ENCODE measurements around the gene RAP1GDS1.

RAP1GDS1 gene, protein sequence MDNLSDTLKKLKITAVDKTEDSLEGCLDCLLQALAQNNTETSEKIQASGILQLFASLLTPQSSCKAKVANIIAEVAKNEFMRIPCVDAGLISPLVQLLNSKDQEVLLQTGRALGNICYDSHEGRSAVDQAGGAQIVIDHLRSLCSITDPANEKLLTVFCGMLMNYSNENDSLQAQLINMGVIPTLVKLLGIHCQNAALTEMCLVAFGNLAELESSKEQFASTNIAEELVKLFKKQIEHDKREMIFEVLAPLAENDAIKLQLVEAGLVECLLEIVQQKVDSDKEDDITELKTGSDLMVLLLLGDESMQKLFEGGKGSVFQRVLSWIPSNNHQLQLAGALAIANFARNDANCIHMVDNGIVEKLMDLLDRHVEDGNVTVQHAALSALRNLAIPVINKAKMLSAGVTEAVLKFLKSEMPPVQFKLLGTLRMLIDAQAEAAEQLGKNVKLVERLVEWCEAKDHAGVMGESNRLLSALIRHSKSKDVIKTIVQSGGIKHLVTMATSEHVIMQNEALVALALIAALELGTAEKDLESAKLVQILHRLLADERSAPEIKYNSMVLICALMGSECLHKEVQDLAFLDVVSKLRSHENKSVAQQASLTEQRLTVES

GRCh38 chr4:98260579-98261404 lies at the start of gene RAP1GDS1:
TSS of gene RAP1GDS1 (plus strand) at chr4:98261384. CDS start at chr4:98261566, 182 bp downstream.
- no peaks in the 10 kb centered on the region for H3K9me3 Mint-ChIP-seq
- peaks cover 31 to 52% of the 10 kb centered on the region in 2 donors for H3K4me1 Mint-ChIP-seq
- H3K27ac Mint-ChIP-seq = peak within 1 kb of the TSS; percentile 98
- ATAC-seq (replicated peaks) = peak; percentile 88 to 92
- peak within 1 kb of the TSS; percentile 99 to 100 for H3K4me3 Mint-ChIP-seq
- peak; percentile 93 for DNase-seq
- H3K27me3 Mint-ChIP-seq = no peaks in the 10 kb centered on the region
- H3K36me3 Mint-ChIP-seq = peaks cover 10 to 17% of the 10 kb centered on the region in 2 donors

DNA sequence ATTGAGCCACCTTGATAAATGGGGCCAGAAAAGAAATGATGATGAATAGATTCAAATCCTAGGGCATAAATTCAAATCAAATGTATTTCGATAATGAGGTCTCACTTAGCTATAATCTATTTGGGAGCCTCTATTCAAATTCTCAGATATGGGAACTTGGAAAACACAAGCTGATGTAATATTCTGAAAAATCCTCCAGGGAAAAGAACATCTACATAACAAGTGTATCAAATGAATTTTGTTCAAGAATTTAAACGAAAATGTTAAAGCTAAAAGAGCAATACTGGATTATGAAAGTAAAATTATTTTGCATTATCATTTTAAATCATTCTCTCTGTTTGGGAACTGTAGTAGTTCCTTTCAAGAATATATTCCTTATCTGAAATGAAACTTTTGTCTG lies 38.9 kb upstream of the RAP1GDS1 start:
- H3K27me3 Mint-ChIP-seq = no peaks in the 10 kb centered on the region
- H3K36me3 Mint-ChIP-seq = no peaks in the 10 kb centered on the region
- no peak overlapping the region for H3K27ac Mint-ChIP-seq
- no peak for ATAC-seq (replicated peaks)
- no peaks in the 10 kb centered on the region for H3K4me1 Mint-ChIP-seq
- H3K4me3 Mint-ChIP-seq = no peak overlapping the region
- H3K9me3 Mint-ChIP-seq = no peaks in the 10 kb centered on the region
- DNase-seq = no peak

- H3K27me3 Mint-ChIP-seq = no peaks in the 10 kb centered on the region
- ATAC-seq (replicated peaks) = no peak
- H3K36me3 Mint-ChIP-seq = no peaks in the 10 kb centered on the region
- no peak for DNase-seq
- no peak overlapping the region for H3K27ac Mint-ChIP-seq
- no peaks in the 10 kb centered on the region for H3K4me1 Mint-ChIP-seq
- no peaks in the 10 kb centered on the region for H3K9me3 Mint-ChIP-seq
- no peak overlapping the region for H3K4me3 Mint-ChIP-seq
Measured at GRCh38 chr4:98226396-98226795, 34.8 kb upstream of the RAP1GDS1 start.

GRCh38 chr4:98230961-98231360 lies 30.2 kb upstream of the RAP1GDS1 start:
- Mint-ChIP-seq H3K4me1 (no peaks in the 10 kb centered on the region), H3K9me3 (no peaks in the 10 kb centered on the region), H3K4me3 (no peak overlapping the region), H3K36me3 (no peaks in the 10 kb centered on the region), H3K27ac (no peak overlapping the region), H3K27me3 (no peaks in the 10 kb centered on the region)
- DNase-seq (no peak), ATAC-seq (replicated peaks) (no peak)

DNA sequence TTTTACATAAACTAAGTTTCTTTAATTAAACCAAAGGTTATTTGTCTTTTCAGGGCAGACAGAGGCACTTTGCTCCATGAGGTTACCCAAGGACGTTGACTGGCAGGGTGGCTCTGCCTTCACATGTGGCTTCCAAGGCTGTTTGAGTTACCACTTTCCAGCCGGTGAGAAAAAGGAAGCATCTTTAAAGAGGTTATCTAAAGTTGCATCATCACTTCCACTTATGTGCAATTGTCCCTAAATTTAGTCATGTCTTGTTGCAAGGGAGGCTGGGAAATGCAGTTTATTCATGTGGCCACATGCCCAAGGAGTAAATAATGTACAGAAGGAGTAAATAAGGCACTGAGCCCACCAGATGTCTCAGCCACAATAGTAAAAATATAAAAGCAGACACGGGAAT lies 29.0 kb upstream of the RAP1GDS1 start:
- H3K27me3 Mint-ChIP-seq = no peaks in the 10 kb centered on the region
- H3K9me3 Mint-ChIP-seq = no peaks in the 10 kb centered on the region
- no peaks in the 10 kb centered on the region for H3K36me3 Mint-ChIP-seq
- ATAC-seq (replicated peaks) (peak; percentile 44 to 62), DNase-seq (no peak)
- H3K27ac Mint-ChIP-seq = no peak overlapping the region
- no peaks in the 10 kb centered on the region for H3K4me1 Mint-ChIP-seq
- no peak overlapping the region for H3K4me3 Mint-ChIP-seq

DNA sequence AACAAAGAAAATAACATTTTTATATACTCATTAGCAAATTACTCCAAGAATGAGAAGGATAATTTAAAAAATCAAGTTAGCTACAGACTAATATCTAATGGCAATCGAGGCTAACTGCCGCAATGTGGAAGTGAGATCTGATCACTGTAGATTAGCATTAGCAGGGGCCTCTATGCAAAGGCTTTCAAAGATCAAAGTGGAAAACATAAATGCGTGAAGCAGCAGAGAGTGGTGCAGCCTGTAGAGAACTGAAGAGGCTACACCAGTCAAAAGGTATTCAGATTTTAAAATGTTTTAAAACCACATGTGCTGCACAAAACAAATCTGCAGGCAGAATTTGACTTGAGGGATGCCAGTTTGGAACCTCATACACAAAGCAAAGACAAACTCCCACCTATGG lies 24.0 kb upstream of the RAP1GDS1 start:
- DNase-seq (no peak), ATAC-seq (replicated peaks) (no peak)
- H3K27ac Mint-ChIP-seq = no peak overlapping the region

DNA sequence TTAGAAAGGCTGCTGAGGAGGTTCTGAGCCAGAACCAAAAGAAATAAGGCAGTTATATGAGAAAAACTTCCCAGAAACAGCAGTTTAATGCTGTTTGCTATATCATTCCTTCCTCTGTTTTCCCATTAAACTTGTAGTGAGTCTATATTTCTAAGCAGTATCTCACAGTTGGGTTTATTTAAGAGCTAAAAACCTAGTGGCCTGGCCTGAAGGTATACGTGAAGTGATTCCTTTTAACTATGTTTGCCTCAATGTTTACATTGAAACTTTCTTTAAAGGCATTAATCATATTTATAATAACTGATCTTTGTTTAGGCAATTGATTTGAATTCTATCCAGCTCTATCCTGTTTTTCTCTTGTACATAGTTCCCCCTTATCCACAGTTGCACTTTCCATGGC lies 19.1 kb upstream of the RAP1GDS1 start:
- H3K9me3 Mint-ChIP-seq = peaks cover 0 to 1% of the 10 kb centered on the region in 2 donors
- H3K36me3 Mint-ChIP-seq = no peaks in the 10 kb centered on the region
- H3K27me3 Mint-ChIP-seq = peaks cover 0 to 8% of the 10 kb centered on the region in 2 donors
- no peak overlapping the region for H3K4me3 Mint-ChIP-seq
- ATAC-seq (replicated peaks) = no peak
- DNase-seq = no peak
- H3K4me1 Mint-ChIP-seq = no peaks in the 10 kb centered on the region
- H3K27ac Mint-ChIP-seq = no peak overlapping the region

More for the DNA sequence above, 24.0 kb upstream of the RAP1GDS1 start:
- Mint-ChIP-seq H3K4me3 (no peak overlapping the region), H3K27me3 (no peaks in the 10 kb centered on the region), H3K4me1 (no peaks in the 10 kb centered on the region), H3K9me3 (peaks cover 0 to 1% of the 10 kb centered on the region in 2 donors), H3K36me3 (no peaks in the 10 kb centered on the region)

- H3K27me3 Mint-ChIP-seq = peaks cover 0 to 8% of the 10 kb centered on the region in 2 donors
Measured at GRCh38 chr4:98242538-98242937, 18.6 kb upstream of the RAP1GDS1 start.

DNA sequence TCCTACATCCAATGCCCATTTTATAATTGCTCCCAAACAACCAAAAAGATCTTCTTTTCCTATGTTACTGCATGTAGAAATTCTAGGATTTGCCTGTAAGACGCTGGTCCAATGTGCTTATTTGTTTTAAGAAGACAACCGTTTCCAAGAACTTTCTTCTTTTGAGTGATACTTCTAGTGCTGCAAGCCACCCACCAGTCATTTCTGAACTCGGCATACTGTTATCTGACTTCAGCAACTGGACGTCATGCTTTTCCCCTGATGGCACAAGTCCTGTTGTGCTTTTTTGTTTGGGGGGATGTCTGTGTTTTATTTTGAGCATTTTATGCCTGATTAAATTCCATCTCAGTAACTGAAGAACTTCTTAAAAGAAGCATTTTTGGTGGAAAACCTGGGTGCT lies 16.0 kb upstream of the RAP1GDS1 start:
- ATAC-seq (replicated peaks) (no peak), DNase-seq (no peak)
- Mint-ChIP-seq H3K9me3 (peaks cover 0 to 1% of the 10 kb centered on the region in 2 donors), H3K27me3 (peaks cover 0 to 8% of the 10 kb centered on the region in 2 donors), H3K4me1 (peaks cover 6 to 7% of the 10 kb centered on the region in 2 donors), H3K27ac (no peak overlapping the region), H3K4me3 (no peak overlapping the region), H3K36me3 (no peaks in the 10 kb centered on the region)

More at GRCh38 chr4:98242538-98242937, 18.6 kb upstream of the RAP1GDS1 start:
- Mint-ChIP-seq H3K9me3 (peaks cover 0 to 1% of the 10 kb centered on the region in 2 donors), H3K4me1 (no peaks in the 10 kb centered on the region), H3K27ac (no peak overlapping the region), H3K36me3 (no peaks in the 10 kb centered on the region), H3K4me3 (no peak overlapping the region)
- no peak for DNase-seq
- no peak for ATAC-seq (replicated peaks)

DNA sequence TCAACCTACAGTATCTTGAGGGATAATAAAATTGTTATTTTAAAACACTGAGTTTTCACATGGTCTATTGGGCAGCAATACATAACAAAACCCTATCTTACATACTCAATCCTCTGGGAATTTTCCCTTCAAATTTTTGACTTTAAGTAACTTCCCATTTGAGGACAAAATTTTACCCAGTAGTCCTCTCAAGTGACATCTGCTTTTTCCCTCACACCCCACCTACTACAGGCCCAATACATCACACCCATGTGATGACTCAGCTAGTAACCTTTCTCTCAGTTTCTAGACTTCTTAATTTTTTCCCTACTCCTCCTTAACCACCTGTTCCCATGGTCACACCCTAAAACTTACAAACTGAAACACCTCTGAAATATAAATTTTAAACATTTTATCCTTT lies 12.2 kb upstream of the RAP1GDS1 start:
- H3K4me1 Mint-ChIP-seq = peaks cover 6 to 7% of the 10 kb centered on the region in 2 donors
- no peak for DNase-seq
- no peak overlapping the region for H3K27ac Mint-ChIP-seq
- no peaks in the 10 kb centered on the region for H3K36me3 Mint-ChIP-seq
- peaks cover 0 to 4% of the 10 kb centered on the region in 2 donors for H3K9me3 Mint-ChIP-seq
- no peak overlapping the region for H3K4me3 Mint-ChIP-seq
- ATAC-seq (replicated peaks) = peak; percentile 21 to 61
- H3K27me3 Mint-ChIP-seq = peaks cover 0 to 8% of the 10 kb centered on the region in 2 donors

DNA sequence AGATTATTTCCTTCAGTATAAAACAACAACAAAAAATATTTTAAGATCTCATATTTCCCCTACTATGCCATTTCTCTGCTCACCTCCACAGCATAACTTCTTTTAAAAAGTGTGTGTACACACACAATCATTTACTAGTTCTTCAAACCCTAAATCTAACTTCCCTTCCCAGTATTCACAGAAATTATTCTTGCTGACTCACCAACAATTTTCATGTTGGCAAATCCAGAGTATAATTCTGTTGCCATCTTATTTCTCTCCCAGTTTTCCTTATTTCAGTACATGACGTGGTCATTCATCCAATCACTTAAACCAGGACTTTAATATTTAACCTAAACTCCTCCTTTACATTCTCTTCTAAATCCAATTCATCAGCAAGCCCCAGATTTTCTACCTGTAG lies 11.4 kb upstream of the RAP1GDS1 start:
- no peak overlapping the region for H3K27ac Mint-ChIP-seq
- no peak overlapping the region for H3K4me3 Mint-ChIP-seq
- H3K9me3 Mint-ChIP-seq = peaks cover 0 to 4% of the 10 kb centered on the region in 2 donors
- H3K27me3 Mint-ChIP-seq = peaks cover 0 to 2% of the 10 kb centered on the region in 2 donors
- no peak for DNase-seq
- peaks cover 6 to 7% of the 10 kb centered on the region in 2 donors for H3K4me1 Mint-ChIP-seq
- ATAC-seq (replicated peaks) = no peak
- H3K36me3 Mint-ChIP-seq = no peaks in the 10 kb centered on the region

- peaks cover 4 to 8% of the 10 kb centered on the region in 2 donors for H3K4me1 Mint-ChIP-seq
- no peak for DNase-seq
- H3K4me3 Mint-ChIP-seq = no peak overlapping the region
- no peaks in the 10 kb centered on the region for H3K27me3 Mint-ChIP-seq
- H3K36me3 Mint-ChIP-seq = no peaks in the 10 kb centered on the region
- H3K27ac Mint-ChIP-seq = no peak overlapping the region
- no peak for ATAC-seq (replicated peaks)
- peaks cover 0 to 4% of the 10 kb centered on the region in 2 donors for H3K9me3 Mint-ChIP-seq
Measured at GRCh38 chr4:98253499-98253898, 7.7 kb upstream of the RAP1GDS1 start.

DNA sequence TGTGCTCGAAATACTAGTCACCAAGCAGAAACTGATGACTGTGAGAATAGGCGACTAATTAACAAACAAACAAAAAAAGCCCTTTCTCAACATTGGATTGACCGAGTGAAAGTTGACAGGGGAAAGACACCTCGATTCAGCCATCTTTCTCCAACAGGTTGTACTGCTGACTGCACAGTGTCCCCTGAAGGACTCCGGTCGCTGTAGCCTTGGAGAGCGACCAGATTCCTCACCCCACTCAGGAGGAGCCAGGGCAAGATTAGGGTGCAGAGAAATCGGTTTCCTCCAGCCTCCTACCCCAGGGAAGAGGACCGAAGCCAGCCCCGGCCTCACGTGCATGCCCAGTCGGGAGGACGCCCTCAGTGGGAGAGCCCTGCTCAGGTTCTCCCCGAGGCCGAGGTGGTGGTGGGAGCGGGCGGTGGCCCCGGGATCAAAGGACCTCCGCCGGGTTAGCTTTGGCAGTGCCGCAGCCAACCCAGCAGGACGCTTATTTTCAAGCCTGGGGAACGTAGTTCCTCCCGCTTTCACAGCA lies 1.1 kb upstream of the RAP1GDS1 start:
- Mint-ChIP-seq H3K4me3 (peak overlapping the region; percentile 91 to 97), H3K4me1 (peaks cover 27 to 45% of the 10 kb centered on the region in 2 donors), H3K36me3 (peaks cover 10 to 13% of the 10 kb centered on the region in 2 donors), H3K27ac (peak overlapping the region; percentile 98), H3K9me3 (no peaks in the 10 kb centered on the region), H3K27me3 (no peaks in the 10 kb centered on the region)
- peak; percentile 49 for DNase-seq
- ATAC-seq (replicated peaks) = peak; percentile 20 to 28
